Epithelial cell of proximal tubule (primary cell): ENCODE results near the gene BBS4. TPM values are rescaled to one million over a fixed set of nuclear protein-coding genes. Genes with fewer than 3 reads are reported as not detected.
"Not testable (repeated sequence)": the region's sequence is repeated elsewhere in the genome, so short reads cannot be mapped to it uniquely, and the experiment has no call there.

Experiments
- DNase-seq: peaks from one replicate; pipeline ENCODE4 v3.0.0-alpha.2; 2011; ENCODE audit warnings: low read depth
- H3K4me3 ChIP-seq: 2 replicates; pipeline ENCODE4 v1.5.1; 2011; ENCODE audit warnings: low read depth, mild to moderate bottlenecking, low read length
- total RNA-seq: library from RNA; depleted of rRNA; stranded (reverse); fragments of >200 nt; gene quantifications from 2 replicates; pipeline ENCODE4 v1.2.3, GENCODE V29; 2015
- TF ChIP-seq, protein P1 (sequence below): conservative IDR thresholded peaks from 2 replicates; pipeline ENCODE4 v1.5.1; 2012; ENCODE audit warnings: low read depth, mild to moderate bottlenecking, low read length

BBS4 gene
- total RNA-seq, 1 donor from 2014 or later = 11.6 TPM

DNA sequence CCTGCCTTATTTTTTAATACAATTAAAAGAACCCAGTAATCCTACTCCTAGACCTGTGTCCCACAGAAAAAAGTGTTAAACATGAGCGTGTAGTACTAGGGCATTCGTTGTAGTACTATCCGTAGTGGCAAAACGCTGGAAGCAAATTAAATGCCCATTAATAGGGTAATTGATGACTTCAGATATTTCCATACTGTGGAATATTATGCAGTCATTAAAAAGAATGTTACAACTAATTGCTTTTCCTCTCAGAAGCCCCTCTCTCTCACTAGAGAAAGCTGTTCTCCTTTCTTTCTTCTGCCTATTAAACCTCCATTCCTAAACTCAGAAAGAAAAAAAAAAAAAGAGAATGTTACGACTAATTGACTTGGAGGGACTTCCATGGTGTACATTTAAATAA, 2.7 kb downstream of the BBS4 start:
- TF ChIP-seq, protein P1, sequence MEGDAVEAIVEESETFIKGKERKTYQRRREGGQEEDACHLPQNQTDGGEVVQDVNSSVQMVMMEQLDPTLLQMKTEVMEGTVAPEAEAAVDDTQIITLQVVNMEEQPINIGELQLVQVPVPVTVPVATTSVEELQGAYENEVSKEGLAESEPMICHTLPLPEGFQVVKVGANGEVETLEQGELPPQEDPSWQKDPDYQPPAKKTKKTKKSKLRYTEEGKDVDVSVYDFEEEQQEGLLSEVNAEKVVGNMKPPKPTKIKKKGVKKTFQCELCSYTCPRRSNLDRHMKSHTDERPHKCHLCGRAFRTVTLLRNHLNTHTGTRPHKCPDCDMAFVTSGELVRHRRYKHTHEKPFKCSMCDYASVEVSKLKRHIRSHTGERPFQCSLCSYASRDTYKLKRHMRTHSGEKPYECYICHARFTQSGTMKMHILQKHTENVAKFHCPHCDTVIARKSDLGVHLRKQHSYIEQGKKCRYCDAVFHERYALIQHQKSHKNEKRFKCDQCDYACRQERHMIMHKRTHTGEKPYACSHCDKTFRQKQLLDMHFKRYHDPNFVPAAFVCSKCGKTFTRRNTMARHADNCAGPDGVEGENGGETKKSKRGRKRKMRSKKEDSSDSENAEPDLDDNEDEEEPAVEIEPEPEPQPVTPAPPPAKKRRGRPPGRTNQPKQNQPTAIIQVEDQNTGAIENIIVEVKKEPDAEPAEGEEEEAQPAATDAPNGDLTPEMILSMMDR = no peak
- no peak for DNase-seq
- no peak overlapping the region for H3K4me3 ChIP-seq

DNA sequence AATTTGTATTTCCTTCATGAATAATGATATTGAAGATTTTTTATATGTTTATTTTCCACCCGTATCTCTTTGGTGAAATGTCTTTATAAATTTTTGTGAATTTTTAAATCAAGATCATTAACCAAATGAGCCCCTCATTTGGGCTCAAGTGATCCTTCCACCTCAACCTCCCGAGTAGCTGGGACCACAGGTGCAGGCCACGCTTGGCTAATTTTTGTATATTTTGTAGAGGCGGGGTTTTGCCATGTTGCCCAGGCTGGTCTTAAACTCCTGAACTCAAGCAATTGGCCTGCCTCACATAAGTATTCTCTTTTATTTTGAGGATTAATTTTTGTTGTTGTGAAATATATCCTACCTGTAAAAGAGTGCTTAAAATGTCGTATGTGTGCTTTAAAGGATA, 4.9 kb downstream of the BBS4 start:
- TF ChIP-seq, protein P1 = no peak
- DNase-seq = no peak
- H3K4me3 ChIP-seq = no peak overlapping the region

DNA sequence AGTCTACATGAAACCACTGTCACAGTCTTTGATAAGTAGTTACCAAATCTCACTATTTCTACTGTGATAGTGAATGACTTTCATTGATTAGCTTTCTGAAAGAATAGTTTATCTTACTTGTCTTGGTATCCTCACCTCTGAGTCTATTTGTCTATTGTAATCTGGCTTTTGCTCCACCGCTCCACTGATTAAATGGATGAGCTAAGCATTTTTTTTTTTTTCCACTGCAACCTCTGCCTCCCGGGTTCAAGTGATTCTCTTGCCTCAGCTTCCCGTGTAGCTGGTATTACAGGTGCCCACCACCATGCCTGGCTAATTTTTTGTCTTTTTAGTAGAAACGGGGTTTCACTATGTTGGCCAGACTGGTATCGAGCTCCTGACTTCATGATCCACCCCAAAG, 12.9 kb downstream of the BBS4 start:
- H3K4me3 ChIP-seq = no peak overlapping the region
- TF ChIP-seq, protein P1 = no peak
- no peak for DNase-seq

DNA sequence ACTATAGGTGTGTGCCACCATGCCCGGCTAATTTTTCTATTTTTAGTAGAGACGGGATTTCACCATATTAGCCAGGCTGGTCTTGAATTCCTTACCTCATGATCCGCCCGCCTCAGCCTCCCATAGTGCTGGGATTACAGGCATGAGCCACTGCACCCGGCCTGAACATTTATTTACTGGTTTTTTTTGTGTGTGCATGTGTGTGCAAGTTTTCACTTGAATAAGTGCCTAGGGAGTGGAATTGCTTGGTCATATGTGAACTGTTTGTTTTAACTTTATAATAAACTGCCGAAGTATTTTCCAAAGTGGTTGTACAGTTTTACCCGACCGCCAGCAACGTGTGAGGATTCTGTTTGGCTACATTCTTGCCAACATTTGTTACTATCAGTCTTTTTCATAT, 14.1 kb downstream of the BBS4 start:
- DNase-seq = no peak
- no peak overlapping the region for H3K4me3 ChIP-seq
- TF ChIP-seq, protein P1 = no peak

DNA sequence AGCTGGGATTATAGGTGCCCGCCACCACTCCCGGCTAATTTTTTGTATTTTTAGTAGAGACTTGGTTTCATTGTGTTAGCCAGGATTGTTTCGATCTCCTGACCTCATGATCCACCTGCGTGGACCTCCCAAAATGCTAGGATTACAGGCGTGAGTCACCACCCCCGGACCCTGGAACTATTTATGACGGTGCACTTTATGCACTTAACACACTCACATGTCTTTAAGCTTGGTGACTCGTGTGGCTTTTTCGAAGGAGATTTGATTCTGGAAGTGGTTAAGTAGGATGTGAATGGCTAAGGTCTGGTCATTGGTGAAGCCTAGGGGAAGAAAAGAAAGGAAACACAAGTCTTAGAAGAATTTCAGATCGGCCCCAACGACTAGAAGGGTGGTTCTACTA, 20.3 kb downstream of the BBS4 start:
- TF ChIP-seq, protein P1 = no peak
- no peak for DNase-seq
- no peak overlapping the region for H3K4me3 ChIP-seq

DNA sequence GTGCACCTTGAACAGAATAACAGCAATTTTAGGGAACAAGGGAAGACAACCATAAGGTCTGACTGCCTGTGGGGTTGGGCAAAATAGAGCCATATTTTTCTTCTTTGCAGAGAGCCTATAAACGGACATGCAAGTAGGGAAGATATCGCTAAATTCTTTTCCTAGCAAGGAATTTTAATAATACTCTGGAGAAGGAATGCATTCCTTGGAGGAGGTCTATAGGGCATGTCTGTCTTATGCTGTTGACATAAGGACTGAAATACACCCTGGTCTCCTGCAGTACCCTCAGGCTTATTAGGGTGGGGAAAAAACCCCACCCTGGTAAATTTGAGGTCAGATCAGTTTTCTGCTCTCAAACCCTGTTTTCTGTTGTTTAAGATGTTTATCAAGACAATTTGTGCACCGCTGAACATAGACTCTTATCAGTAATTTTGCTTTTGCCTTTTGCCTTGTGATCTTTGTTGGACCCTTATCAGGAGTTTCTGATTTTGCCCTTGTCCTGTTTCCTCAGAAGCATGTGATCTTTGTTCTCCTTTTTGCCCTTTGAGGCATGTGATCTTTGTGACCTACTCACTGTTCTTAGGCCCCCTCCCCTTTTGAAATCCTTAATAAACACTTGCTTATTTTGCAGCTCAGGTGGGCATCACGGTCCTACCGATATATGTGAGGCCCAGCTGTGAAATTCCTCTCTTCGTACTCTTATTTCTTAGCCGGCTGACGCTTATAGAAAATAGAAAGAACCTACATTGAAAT, 22.7 kb downstream of the BBS4 start:
- not testable (repeated sequence) for DNase-seq, H3K4me3 ChIP-seq

DNA sequence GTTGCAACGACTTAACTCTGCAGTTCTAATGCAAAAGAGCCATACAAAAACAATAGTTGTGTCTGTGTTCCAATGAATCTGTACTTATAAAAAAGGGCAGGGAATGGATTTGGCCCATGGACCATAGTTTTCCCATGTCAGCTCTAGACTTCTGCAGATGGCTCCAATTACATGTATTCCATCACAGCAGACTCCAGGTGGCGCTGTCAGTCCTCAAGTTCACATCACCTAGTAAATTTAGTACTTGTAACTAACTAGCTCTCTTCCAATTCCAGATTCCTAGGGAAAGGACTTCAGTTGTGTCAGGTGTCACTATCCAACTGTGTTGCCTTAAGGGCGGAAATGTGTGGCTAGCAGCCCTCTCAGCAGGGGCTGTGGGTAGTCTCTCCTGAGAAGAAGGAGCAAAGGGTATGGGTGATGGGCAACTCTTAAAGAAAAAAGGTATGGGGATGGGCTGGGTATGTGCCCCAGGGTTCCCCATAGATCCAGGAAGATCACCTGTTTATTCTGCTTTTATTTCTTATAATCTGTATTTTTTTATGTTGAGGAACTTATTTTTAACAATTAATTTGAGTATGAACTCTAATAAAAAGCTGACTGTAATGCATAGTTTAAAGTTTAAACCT, 36.2 kb downstream of the BBS4 start:
- DNase-seq = peak; percentile 12
- TF ChIP-seq, protein P1 = peak; percentile 89
- no peak overlapping the region for H3K4me3 ChIP-seq
